T-helper 1 cell treated with Interleukin-12 subunit alpha and Interleukin-12 subunit beta and Interleukin-4 antibody, amounts not matched to agents 30 ng/mL and 1 ng/mL, for 36 hours (primary cell): ENCODE results near the gene MT4. TPM values are rescaled to one million over a fixed set of nuclear protein-coding genes. Genes with fewer than 3 reads are reported as not detected.

ENCODE experiments used
- intact Hi-C: fragments of 100-400 bp; cut with micrococcal nuclease; formaldehyde crosslinking; loops from one replicate; pipeline ENCODE4 v1.15.1; 2024
- total RNA-seq: library from RNA; stranded (reverse); gene quantifications from 2 replicates; pipeline ENCODE4 v1.2.3, GENCODE V29; 2022

MT4 gene
- total RNA-seq, 1 donor from 2014 or later, result not detected

DNA sequence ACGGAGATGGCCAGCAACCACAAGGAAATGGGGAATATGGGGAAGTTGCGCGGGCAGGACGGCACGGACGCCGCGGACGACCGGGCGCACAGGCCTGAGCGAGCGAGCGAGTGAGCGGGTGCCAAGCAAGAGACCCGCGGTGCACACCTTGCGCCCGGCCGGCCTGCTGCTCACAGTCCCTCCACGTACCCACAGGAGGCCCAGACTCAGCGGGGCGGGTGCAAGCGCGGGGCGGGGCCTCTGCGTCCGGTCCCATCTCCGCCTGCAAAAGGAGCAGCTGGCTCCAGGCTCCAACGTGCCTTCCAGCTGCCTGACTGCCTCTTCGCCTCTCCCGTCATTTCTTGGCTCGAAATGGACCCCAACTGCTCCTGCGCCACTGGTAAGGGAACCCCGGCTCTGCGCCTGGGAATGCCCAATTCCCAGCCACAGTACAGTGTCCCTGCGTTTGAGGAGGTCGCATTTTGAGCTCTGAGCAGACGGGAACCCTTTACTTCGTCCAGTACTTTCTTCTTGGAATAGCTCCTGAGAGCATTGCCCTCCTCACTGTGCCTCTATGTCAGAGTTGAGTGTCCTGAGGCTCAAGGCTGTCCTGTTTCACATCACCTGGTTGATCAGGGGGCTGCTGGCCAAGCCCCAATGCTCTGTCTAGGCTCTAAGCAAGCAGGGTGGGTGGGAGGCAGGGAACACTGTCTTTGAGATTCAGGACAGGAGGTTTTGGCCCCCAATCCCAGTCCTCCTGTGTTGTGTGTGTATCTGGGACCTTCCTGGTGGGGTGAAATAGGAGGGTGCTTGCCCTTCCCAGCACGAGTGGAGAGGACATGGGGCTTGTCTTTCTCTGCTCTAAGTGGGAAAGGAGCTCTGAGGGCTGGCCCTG is 52.6 kb downstream of the MT4 start:
- intact Hi-C loops, result loop anchor here (1.0 kb wide), 2 partner anchors 8 to 9 kb away; partner anchors contain the start of genes MT1E and MT2A

DNA sequence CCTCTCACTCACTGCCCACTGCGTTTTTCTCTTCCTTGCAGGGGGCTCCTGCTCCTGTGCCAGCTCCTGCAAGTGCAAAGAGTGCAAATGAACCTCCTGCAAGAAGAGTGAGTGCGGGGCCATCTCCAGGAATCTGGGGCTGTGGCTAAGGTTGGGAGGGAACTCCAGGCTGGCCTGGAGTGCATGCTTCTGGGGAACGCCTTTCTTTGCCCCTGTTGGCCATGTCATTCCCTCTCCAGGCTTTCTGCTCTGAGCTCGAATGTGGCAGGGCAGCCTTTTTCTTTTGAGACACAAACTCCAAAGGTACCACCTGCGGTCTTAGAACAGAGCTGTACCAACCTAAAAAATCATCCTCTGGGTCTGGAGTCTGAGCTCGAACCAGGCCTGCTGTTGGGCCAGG is 53.3 kb downstream of the MT4 start:
- intact Hi-C loops, result no loop called here

Other genes with a start within 250 kb of the MT4 start
- 50.3 and 51.1 TPM in 2 replicates for gene AMFR, start 139.5 kb upstream of the MT4 start, total RNA-seq
- 190 and 193 TPM in 2 replicates for gene NUDT21, start 113.7 kb upstream of the MT4 start, total RNA-seq
- gene OGFOD1, start 113.5 kb upstream of the MT4 start, total RNA-seq, result 52.5 and 57.2 TPM in 2 replicates
- 12.1 and 15.9 TPM in 2 replicates for gene BBS2, start 45.0 kb upstream of the MT4 start, total RNA-seq
- 2.5 and 5.0 TPM in 2 replicates for gene MT3, start 24.5 kb downstream of the MT4 start, total RNA-seq
- 314 and 350 TPM in 2 replicates for gene MT2A, start 43.5 kb downstream of the MT4 start, total RNA-seq
- gene MT1E, start 60.7 kb downstream of the MT4 start, total RNA-seq, result 152 and 159 TPM in 2 replicates
- gene MT1M, start 67.6 kb downstream of the MT4 start, total RNA-seq, result not detected in 2 replicates
- gene MT1A, start 73.6 kb downstream of the MT4 start, total RNA-seq, result 1.0 TPM in 1 of 2 replicates, not detected in the other
- gene MT1B, start 86.8 kb downstream of the MT4 start, total RNA-seq, result not detected in 2 replicates
- gene MT1F, start 92.9 kb downstream of the MT4 start, total RNA-seq, result 21.9 and 25.2 TPM in 2 replicates
- gene MT1G, start 103.0 kb downstream of the MT4 start, total RNA-seq, result 24.1 and 28.8 TPM in 2 replicates
- 2.8 and 4.9 TPM in 2 replicates for gene MT1H, start 104.7 kb downstream of the MT4 start, total RNA-seq
- gene MT1X, start 117.4 kb downstream of the MT4 start, total RNA-seq, result 69.0 and 74.7 TPM in 2 replicates
- gene NUP93, start 165.1 kb downstream of the MT4 start, total RNA-seq, result 102 and 107 TPM in 2 replicates